Stimulated activated CD8-positive, alpha-beta memory T cell treated with anti-CD3 and anti-CD28 coated beads, Interleukin-15, amount 100 ng/mL, for 1 hour (primary cell): Measurements from ENCODE around the gene MUC20.
"Not testable (repeated sequence)": the region's sequence is repeated elsewhere in the genome, so short reads cannot be mapped to it uniquely, and the experiment has no call there.

Experiments
- DNase-seq: peaks from one replicate; pipeline ENCODE4 v3.0.0-alpha.2; 2020; ENCODE audit warnings: low read depth

Gene MUC20

GRCh38 chr3:195720831-195721506 lies at the start of gene MUC20:
Gene MUC20, plus strand, starts transcription at chr3:195720978. Its CDS starts 30 bp downstream, at chr3:195721008.
- not testable (repeated sequence) for DNase-seq

GRCh38 chr3:195671283-195671682 lies 49.5 kb upstream of the MUC20 start:
- DNase-seq, result not testable (repeated sequence)

GRCh38 chr3:195673711-195674110 lies 47.1 kb upstream of the MUC20 start:
- not testable (repeated sequence) for DNase-seq

GRCh38 chr3:195678391-195679015 lies 42.3 kb upstream of the MUC20 start:
- not testable (repeated sequence) for DNase-seq

GRCh38 chr3:195680690-195681089 lies 40.1 kb upstream of the MUC20 start:
- not testable (repeated sequence) for DNase-seq

GRCh38 chr3:195681458-195682103 lies 39.2 kb upstream of the MUC20 start:
- DNase-seq, result not testable (repeated sequence)

- DNase-seq, result not testable (repeated sequence)
These were observed 38.6 kb upstream of the MUC20 start for GRCh38 chr3:195682104-195682742.

GRCh38 chr3:195683722-195684526 lies 36.9 kb upstream of the MUC20 start:
- DNase-seq, result not testable (repeated sequence)

- DNase-seq, result not testable (repeated sequence)
These were observed 36.1 kb upstream of the MUC20 start for GRCh38 chr3:195684527-195685257.

GRCh38 chr3:195686537-195687208 lies 34.1 kb upstream of the MUC20 start:
- DNase-seq, result not testable (repeated sequence)

- DNase-seq, result not testable (repeated sequence)
These were observed 33.5 kb upstream of the MUC20 start for GRCh38 chr3:195687209-195687760.

- not testable (repeated sequence) for DNase-seq
These were observed 32.2 kb upstream of the MUC20 start for GRCh38 chr3:195688471-195689183.

GRCh38 chr3:195689184-195690070 lies 31.4 kb upstream of the MUC20 start:
- DNase-seq, result not testable (repeated sequence)

GRCh38 chr3:195690951-195691350 lies 29.8 kb upstream of the MUC20 start:
- DNase-seq, result no peak

- DNase-seq, result not testable (repeated sequence)
These were observed 29.0 kb upstream of the MUC20 start for GRCh38 chr3:195691596-195692353.

- no peak for DNase-seq
These were observed 28.5 kb upstream of the MUC20 start for GRCh38 chr3:195692354-195692685.

- DNase-seq, result no peak
These were observed 27.9 kb upstream of the MUC20 start for GRCh38 chr3:195692781-195693427.
